Posterior cingulate gyrus (tissue), 11 donors: ENCODE results near the gene TCF19.
A peak's percentile ranks its signal among the peaks of the same experiment; 100 is the strongest.

Experiments
- DNase-seq, 10 donors: peaks; one replicate each; pipeline versions ENCODE4 v3.0.0 to v3.0.0-alpha.2; 2020 to 2021; ENCODE audit warnings: mixed read lengths in 3 of 10
- intact Hi-C: fragments of 100-400 bp; cut with DNase I; formaldehyde crosslinking; loops from one replicate; pipeline ENCODE4 v1.15.1; 2023

The TCF19 gene

DNA sequence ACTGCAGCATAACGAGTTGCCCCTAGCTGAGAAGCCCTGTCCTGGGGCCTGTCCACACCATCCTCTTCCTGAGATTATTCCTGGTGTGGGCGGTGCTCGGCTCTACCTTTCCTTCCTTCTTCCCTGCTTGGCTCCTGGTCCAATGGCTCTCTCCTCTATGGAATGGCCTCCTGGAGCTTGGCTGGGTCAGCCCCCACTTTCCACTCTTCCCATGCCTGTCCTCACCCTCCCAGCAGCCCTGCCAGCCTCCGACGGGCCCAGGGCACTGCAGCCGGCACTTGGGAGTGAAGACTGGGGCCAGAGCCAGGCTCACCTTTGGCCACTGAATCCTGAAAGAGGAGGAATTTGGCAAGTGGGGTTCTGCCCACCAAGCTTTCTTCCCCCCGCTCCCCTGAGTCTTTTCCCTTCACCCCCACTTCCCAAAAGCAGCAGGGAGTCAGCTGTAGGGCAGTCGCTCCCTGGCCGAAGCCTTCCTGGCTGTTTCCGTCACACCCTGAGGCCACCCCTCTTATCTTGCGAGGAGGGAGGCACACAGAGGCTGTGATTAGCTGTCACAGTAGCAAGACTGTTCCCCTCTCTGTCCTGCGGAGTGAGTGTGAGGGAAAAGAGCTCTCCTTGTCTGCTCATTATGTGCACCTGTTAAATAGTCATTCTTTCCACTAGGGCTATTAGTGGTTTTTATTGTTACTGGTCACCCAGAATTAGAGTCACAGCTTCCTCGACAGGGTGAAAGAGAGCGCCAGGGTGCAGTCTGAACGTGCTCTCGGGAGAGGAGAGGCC is 31.8 kb upstream of the TCF19 start:
- DNase-seq, result no peak
- intact Hi-C loops, result no loop called here

DNA sequence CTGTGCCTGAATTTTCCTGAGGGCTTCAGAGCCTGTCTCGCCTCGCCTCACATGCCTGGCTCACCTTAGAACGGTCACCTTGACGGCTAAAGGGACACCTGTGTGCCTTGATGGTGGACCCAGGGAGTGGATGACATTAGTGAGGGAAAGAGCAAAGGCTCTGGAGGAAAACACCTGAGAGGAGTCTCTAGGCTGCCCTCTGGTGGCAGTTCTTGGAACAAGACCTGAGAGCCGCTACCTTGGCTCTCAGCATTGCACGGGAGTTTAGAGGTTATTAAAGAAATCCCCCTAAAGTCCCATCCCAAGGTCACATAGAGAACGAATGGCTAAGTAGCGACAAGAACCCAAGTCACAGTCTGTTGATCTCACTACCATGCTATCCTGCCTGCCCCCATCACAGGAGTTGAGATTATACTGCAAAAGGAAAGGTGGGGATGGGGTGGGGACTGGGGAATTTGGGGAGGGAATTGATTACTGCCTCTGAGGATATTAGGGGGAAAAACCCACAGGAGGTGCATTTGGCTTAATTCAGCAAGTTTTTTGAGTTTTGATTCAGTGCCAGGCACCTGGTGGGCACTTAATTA is 30.2 kb upstream of the TCF19 start:
- intact Hi-C loops, result no loop called here
- DNase-seq, result peak in 6 of 10 donors; percentile 45 to 87 (median 58)

GRCh38 chr6:31129130-31129529 is 29.3 kb upstream of the TCF19 start:
- intact Hi-C loops, result no loop called here

DNA sequence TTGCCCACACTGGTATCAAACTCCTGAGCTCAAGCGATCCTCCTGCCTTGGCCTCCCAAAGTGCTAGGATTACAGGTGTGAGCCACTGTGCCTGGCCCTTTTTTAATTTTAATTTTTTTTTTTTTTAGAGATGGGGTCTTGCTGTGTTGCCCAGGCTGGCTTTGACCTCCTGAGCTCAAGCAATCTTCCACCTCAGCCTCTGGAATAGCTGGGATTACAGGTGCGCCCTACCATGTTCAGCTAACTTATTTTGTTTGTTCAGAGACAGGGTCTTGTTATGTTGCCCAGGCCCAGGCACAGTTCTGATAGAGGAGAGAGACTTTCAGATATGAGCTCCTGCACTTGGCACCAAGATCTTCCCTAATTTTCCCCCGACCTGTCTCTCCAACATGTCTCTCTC is 27.6 kb upstream of the TCF19 start:
- intact Hi-C loops, result no loop called here
- DNase-seq, result no peak

More at GRCh38 chr6:31129130-31129529, 29.3 kb upstream of the TCF19 start:
- no peak for DNase-seq

GRCh38 chr6:31131595-31131994 is 26.8 kb upstream of the TCF19 start:
- no peak for DNase-seq
- intact Hi-C loops, result no loop called here

GRCh38 chr6:31132806-31133205 is 25.6 kb upstream of the TCF19 start:
- DNase-seq, result no peak
- intact Hi-C loops, result no loop called here

DNA sequence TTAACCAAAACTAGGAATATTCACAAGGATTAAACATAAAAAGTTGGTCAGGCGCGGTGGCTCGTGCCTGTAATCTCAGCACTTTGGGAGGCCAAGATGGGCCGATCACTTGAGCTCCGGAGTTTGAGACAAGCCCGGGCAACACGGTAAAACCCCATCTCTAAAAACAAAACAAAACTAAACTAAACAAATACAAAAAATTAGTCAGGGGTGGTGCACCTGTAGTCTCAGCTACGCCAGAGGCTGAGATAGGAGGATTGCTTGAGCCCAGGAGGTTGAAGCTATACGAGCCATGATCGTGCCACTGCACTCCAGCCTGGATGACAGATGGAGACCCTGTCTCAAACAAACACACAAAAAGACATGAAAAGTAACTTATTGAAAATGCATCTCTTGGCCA is 22.7 kb upstream of the TCF19 start:
- no peak for DNase-seq
- intact Hi-C loops, result no loop called here

DNA sequence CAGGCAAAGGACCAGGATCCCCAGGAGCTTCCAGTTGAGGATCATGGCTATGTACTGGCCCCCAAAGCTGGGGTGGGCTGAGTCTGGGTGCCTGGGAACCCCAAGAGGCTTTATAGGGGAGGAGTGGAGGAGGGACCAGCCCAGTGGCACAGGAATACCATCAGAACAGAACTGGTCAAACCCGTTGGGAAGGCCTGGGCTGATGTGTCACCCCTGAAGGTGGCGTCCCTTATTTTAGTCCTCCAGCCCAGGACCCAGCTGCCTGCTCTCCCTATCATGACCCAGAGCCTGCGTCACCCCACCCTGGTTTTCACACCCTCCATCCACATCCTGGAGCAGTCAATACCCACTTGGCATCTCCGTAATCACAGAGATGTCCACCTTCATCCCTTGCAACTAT is 19.4 kb upstream of the TCF19 start, which contains the start of gene PSORS1C2:
Gene PSORS1C2, minus strand, starts transcription at position 85 of the 400 bp plus-strand sequence. Its CDS starts 40 bp downstream, at position 45.
- intact Hi-C loops, result no loop called here
- DNase-seq, result no peak

GRCh38 chr6:31139599-31139998 is 18.8 kb upstream of the TCF19 start:
- DNase-seq, result no peak
- intact Hi-C loops, result no loop called here

GRCh38 chr6:31140643-31141042 is 17.7 kb upstream of the TCF19 start:
- DNase-seq, result peak in 2 of 10 donors; percentile 69 to 71
- intact Hi-C loops, result no loop called here

DNA sequence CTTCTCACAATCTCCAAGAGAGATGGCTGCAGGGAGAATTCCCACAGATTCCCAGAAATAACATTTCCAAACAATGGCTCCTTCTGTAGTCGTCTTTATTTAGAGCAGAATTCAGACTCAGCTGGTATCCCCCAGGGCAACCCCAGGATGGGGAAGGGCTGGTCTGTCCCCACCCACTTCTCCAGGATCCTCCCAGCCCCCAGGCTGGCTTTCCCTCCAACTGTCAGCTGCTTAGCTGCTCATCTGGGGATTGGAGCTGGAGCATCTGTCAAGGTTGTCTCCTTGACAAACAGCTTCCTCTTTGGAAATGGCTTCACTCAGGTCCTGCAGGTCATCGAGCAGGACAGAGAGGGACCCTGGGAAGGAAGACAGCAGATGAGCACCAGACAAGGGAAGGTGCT is 16.0 kb upstream of the TCF19 start:
- intact Hi-C loops, result no loop called here

DNA sequence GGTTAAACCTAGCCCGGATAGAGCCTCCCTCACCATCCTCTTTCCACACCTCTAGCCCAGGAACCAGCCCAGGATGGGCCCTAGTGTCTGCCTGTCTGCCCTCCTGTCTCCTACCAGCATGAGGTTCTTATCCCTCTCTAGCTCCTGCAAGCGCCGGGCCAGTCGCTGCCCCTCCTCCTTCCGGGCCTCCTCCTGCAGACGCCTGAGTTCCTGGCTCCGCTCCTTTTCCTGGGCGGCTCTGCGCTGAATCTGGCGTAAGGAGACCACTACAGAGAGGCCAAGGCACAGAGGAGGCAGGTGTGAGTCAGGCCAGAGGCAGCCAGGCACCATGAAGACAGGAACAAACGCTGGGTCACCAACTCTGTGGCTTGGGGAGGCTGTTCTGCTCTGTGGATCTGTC is 15.2 kb upstream of the TCF19 start:
- peak in 1 of 10 donors; percentile 79 for DNase-seq
- intact Hi-C loops, result no loop called here

More for the DNA sequence above, 16.0 kb upstream of the TCF19 start:
- DNase-seq, result peak in 1 of 10 donors; percentile 36

GRCh38 chr6:31144296-31144969 is 14.0 kb upstream of the TCF19 start:
- intact Hi-C loops, result no loop called here
- DNase-seq, result peak in 1 of 10 donors; percentile 63

GRCh38 chr6:31144970-31145340 is 13.4 kb upstream of the TCF19 start:
- DNase-seq, result peak in 1 of 10 donors; percentile 44
- intact Hi-C loops, result no loop called here

DNA sequence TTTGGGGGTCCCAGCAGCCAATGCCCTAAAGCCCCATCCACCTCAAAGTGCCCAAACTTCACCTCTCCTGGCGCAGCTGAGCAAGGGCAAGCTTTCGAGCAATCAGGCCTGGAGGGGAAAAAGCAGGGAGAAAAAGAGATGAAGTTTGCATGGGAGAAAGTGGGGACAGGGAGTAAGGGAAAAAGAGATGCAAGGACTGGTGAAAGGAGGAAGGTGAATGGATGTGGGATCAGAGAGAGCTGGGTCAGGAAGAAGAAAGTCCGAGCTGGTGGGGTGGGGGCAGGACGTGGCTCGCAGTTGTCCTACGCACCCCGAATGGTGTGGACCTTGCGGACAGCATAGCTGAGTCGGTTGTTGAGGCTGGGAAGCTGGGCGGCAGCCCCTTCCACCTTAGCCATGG is 13.0 kb upstream of the TCF19 start:
- intact Hi-C loops, result no loop called here
- peak in 1 of 10 donors; percentile 61 for DNase-seq

DNA sequence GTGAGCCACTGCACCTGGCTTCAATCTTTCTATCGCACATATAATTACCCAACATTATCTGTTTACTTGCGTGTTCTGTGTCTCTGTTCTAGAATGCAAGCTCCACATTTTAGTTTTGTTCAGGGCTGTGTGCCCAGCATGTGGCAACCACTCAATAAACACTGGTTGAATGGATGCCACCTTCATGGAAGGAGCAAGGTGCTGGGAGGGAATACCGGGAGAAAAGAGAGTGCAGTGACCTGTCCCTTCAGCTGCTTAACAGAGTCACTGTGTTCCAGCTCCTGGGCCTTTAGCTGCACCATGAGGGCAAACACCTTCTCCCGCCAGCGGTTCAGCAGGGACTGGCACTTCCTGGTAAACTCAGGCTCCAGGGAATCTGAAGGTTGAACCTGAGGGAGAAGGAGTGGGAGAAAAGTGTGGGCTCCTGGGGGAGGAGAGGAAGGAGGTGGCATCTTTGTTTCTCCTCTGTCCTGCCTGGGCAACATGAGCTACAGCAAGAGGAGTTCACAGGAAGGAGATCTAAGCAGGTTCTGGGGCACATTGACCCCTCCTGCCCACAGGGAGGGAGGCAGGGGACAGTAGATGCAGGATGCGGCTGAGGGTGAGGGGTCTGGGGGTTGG is 8.5 kb upstream of the TCF19 start:
- DNase-seq, result peak in 1 of 10 donors; percentile 7
- intact Hi-C loops, result no loop called here

DNA sequence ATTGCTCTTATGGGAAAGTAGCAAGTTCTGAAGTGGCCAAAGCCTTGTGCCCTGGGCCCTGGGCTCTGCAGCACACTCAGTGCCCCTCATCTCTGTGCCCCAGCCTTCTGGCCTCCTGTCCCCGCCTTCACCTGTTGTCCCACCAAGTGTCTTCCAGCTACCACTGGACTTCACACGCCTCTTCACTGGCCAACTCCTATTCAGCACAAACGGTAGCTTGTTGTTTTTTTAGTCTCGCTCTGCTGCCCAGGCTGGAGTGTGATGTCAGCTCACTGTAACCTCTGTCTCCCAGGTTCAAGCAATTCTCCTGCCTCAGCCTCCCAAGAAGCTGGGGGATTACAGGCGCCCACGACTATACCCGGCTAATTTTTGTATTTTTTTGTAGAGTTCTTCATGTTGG is 5.6 kb upstream of the TCF19 start:
- intact Hi-C loops, result no loop called here
- peak in 1 of 10 donors; percentile 18 for DNase-seq

- peak in 1 of 10 donors; percentile 59 for DNase-seq
- intact Hi-C loops, result no loop called here
These were observed 4.0 kb upstream of the TCF19 start for GRCh38 chr6:31154436-31154835.

GRCh38 chr6:31156641-31157040 is 1.7 kb upstream of the TCF19 start:
- DNase-seq, result peak in 1 of 10 donors; percentile 72
- intact Hi-C loops, result loop anchor here (5.0 kb wide), 1 partner anchor 41 kb away; no protein-coding TSS in a partner anchor

- DNase-seq, result peak in 1 of 10 donors; percentile 64
- intact Hi-C loops, result loop anchor here (5.0 kb wide), 1 partner anchor 40 kb away; no protein-coding TSS in a partner anchor
These were observed 763 bp upstream of the TCF19 start, which contains the start of gene CCHCR1 for GRCh38 chr6:31157513-31158139. Gene CCHCR1 (minus strand): TSS chr6:31157802. CDS start chr6:31157600, 202 bp downstream.
